Stimulated activated CD4-positive, alpha-beta T cell treated with anti-CD3 and anti-CD28 coated beads, Interleukin-2, amount 100 ng/mL, for 4 hours (primary cell): ENCODE results near the gene S100A7.
"Not testable (repeated sequence)": the region's sequence is repeated elsewhere in the genome, so short reads cannot be mapped to it uniquely, and the experiment has no call there.

Experiments used
- DNase-seq: peaks from one replicate; pipeline ENCODE4 v3.0.0-alpha.2; 2020; ENCODE audit warnings: low read depth

The S100A7 gene

GRCh38 chr1:153476491-153477093 lies 16.1 kb upstream of the S100A7 start:
- DNase-seq = no peak

DNA sequence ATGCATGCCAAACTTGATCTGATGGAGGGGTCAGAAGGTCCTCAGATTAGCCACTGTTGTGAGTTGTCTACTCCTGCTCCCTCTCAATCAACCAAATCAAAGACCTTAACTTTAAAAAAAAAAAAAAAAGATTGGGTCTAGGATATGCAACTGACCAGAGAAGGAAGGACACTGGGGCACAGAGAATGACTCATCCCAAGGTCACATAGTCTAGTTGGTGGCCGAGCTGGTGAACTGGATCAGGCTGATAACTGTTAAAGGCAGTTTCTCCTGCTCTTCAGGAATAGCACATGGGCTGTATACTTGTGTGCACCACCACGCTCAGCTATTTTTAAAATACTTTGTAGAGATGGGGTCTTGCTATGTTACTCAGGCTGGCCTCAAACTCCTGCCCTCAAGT lies 14.8 kb upstream of the S100A7 start:
- DNase-seq = no peak

DNA sequence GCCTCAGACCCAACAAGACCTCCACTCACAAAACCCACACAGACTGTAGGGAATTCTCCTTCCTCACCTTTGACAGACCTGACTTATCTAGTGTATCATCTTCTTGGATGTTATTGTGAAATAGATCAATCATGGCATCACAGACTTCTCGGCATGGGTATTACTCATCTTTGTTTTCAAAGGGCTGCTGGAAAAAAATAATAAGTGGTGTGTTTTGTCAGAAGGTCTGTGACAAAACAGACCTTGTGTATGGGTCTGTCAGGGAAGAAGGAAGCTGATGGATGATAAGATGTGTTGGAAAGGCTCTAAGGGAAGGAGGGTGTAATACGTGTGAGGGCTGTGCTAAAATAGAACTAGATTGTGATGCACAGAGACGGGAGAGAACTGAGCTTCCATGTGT lies 13.9 kb upstream of the S100A7 start:
- no peak for DNase-seq

- no peak for DNase-seq
These were observed 10.3 kb upstream of the S100A7 start for GRCh38 chr1:153470707-153471106.

DNA sequence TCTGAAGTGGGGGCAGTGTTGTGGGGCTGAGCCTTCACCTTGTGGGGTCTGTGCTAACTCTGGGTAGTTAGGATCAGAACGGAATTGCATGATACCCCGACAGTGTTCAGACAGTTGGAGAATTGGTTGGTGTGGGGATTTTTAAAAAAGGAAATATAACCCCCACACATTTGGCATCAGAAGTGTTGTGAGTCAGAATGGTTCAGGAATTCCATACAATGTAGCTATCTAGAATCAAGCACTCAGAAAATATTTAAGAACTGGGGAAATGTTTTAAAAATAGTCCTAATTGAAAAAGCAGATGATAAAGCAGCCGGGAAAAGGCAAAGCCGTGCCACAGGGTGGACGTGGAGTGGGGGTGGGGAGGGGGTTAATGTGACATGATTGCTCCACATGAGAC lies 6.5 kb upstream of the S100A7 start:
- DNase-seq = no peak

GRCh38 chr1:153465811-153466636 lies 5.6 kb upstream of the S100A7 start:
- peak; percentile 48 for DNase-seq

GRCh38 chr1:153462741-153463140 lies 2.3 kb upstream of the S100A7 start:
- DNase-seq = not testable (repeated sequence)

DNA sequence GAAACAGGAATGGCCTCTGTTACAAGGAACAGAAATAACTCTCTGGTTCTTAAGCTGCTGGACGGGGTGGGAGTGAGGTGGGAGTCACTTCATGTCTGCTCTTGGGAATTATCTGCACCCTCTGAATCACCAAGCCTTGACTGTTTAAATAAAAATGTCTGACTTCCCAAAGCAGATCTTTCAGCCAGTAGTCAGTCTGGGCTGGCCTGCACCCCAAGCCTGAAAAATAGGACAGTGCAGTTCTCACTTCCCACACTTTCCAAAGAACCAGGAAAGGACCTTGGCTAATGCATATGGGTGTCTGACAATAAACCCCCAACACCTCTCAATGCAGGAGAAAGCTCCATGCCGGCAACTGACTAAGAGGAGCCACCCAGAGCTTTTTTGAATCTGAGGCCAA lies 796 bp downstream of the S100A7 start:
- no peak for DNase-seq

DNA sequence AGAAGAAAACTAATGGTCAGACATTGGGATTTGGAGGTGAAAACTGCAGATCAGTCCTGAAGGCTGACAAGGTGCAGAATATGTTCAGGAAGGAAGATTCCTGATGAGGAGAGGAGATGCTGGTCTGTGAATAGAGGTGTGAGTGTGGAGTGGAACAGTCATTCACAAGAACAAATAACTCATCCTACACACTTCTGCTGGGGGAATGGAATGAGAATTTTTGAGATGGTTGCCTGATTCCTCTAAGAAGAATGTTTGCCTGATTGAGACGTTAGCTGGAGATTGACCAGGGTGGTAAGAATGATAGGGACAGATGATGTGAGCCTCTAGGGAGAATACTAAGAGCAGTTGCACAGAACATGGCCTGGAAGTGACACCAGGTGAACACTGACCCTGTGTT lies 4.1 kb downstream of the S100A7 start:
- no peak for DNase-seq

- DNase-seq = not testable (repeated sequence)
These were observed 11.6 kb downstream of the S100A7 start for GRCh38 chr1:153448851-153449250.

DNA sequence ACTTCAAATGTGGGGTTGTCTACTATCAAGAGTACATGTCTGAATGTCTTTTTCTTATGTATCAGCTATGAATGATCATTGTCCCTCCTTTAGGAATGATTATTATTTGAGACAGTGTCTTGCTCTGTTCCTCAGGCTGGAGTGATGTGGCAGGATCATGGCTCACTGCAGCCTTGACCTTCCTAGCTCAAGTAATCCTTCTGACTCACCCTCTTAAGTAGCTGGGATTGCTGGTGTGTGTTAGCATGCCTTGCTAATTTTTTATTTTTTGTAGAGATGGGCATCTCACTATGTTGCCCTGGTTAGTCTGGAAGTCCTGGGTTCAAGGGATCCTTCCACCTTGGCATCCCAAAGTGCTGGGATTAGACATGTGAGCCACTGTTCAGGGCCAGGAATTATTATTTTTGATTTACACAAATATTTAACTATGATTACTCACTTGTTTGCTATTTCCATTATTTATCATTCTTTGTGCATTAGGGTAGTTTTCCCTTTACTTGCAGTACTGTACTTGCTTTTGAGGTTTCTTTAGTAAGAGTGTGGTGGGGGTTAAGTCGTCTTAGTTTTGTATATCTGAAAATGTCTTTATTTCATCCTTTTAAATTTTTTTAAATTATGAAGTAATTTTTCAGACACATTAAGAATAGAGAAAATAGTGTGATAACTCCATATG lies 12.8 kb downstream of the S100A7 start:
- DNase-seq = no peak

GRCh38 chr1:153444078-153444477 lies 16.4 kb downstream of the S100A7 start:
- DNase-seq = no peak

GRCh38 chr1:153443486-153443885 lies 17.0 kb downstream of the S100A7 start:
- DNase-seq = no peak

DNA sequence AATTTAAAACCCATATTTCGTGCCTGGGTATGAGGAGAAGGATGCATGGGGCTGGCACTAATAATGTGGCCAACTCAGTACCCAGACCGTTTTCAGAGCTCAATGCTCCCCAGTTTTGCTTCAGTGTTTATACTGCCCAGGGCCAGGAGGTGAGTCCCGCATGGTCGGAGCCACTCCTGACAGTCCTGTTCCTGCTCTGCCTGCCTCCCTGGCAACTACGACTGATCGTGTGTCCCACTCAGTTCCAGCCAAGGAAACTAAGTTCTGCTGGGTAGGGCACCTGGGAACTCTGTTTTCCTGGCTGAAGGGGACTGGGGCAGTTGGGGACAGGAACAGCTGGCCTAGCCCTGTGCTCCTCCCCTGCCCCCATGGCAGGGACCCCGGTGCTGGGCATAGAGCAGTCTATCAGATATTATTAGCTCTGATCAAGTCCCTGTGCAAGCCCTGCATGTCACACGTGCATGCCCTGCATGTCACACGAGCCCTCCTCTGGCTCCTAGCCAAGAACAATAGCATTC lies 19.2 kb downstream of the S100A7 start:
- DNase-seq = no peak

DNA sequence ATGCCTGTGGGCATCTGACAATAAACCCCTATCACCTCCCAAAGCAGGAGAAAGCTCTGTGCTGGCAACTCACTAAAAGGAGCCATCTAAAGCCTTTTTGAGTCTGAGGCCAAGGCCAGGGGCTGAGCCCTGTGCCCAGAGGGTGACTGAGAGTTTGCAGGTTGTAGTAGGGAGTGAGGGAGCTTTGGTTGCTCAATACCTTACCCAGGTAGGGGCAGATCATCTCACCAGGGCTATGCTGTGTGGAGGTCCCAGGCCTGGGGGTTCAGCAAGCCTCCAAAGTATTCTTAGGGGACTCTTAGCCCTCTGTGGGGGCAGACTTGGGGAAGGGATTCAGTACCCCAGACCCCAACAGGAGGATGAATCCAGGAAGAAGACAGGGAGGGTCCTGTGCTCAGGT lies 21.2 kb downstream of the S100A7 start:
- DNase-seq = no peak

- no peak for DNase-seq
These were observed 21.9 kb downstream of the S100A7 start for GRCh38 chr1:153438599-153438998.

DNA sequence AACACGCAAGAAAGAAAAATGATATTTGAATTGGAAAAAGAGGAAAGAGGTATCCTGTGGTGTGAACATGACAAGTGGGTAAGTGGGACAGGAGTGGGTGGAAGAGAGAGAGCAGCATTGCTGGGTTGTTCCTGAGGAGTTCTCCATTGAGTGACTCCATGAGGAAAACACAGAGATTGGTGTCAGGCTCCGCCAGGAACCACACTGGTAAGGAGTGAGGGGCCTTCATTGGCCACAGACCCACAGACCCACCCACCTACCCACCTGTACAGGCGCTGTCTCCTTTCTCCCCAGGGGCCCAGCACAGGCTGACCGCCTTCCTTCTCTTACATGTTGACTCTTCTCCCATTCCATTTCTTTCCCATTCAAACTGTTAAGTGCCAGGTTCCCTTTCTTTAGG lies 23.2 kb downstream of the S100A7 start:
- DNase-seq = no peak

DNA sequence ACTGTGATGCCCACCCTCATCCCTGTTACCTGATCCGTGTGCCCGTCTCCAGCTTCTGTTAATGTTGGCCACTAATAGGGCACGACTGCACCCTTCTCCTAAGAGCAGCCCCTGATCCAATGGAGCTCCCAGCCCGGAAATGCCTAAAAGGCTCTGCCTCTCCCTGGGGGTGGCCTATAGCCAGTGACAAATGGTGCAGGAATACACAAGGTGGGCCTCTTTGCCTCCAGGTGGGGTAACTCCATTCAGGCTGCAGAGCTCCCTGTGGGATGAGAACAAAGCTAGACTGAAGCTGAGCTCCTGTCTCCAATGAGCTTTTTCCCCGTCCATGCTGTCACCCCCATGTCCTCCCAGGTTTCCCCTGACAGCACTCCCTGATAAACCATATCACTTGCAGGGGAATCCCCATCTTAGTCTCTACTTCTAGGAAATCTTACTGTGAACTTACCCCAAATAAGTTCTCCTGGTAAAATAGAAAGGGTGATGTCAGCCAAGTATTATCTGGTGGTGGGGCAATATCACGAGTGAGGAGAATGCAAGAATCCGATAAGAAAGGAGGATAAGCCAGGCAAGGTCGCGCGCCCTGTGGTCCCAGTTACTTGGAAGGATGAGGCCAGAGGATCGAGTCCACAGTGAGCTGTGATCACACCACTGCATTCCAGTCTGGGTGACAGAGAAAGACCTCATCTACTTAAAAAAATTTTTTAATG lies 25.6 kb downstream of the S100A7 start:
- no peak for DNase-seq

- no peak for DNase-seq
These were observed 27.4 kb downstream of the S100A7 start for GRCh38 chr1:153432874-153433681.

GRCh38 chr1:153431928-153432327 lies 28.5 kb downstream of the S100A7 start:
- no peak for DNase-seq

DNA sequence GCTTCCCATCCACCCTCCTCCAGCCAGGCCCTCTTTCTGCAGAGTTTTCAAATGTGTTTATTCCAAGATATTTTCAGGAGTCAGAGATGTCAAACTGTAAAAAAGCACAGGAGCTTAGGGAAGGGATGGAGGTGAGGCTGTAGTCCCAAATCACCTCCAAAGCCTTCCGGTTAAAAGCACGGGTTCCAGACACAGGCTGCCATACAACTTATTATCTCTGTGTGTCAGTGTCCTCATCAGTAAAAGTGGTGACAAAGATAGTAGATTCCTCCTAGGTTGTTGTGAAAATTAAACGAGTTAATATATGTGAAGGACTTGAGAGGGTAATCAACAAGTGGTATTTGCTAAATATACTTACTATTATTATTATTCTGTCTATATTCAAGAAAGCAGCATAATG lies 29.0 kb downstream of the S100A7 start:
- no peak for DNase-seq

GRCh38 chr1:153431002-153431401 lies 29.4 kb downstream of the S100A7 start:
- no peak for DNase-seq
